ENCODE measurements around the gene DHDH.

DHDH gene

DNA sequence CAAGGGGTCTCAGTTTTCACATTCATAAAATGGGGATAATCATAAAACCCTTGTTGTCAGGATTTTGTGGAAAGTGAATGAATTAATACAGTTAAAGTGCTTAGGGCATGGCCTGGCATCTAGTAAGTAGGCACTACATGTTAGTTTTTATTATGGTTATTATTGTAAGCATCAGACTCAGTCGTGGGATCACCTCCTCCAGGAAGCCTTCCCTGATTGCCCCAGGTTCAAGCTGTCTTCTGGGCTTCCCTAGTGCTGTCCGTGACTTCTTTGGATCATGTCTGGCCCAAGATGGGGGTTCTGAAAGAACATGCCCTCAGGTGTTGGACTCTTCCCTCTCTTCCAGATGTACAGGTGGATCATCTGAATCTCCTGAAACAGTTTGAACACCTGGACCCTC, 22.7 kb upstream of the DHDH start:
- no peaks in the 10 kb centered on the region for H3K9me3 ChIP-seq (ENCODE audit: insufficient read depth, low read length, severe bottlenecking)
- 0 out of 2 replicates have a peak, but pooled peaks cover 5% of the 10 kb centered on the region for H4K20me1 ChIP-seq (ENCODE audit: insufficient read depth, low read length)
- H3K4me2 ChIP-seq (ENCODE audit: insufficient read depth, low read length) = no peak overlapping the region
- no peak overlapping the region for H3K27ac ChIP-seq (ENCODE audit: low read length)
- no peak overlapping the region for H3K9ac ChIP-seq (ENCODE audit: low read depth, low read length)
- no peaks in the 10 kb centered on the region for H3K27me3 ChIP-seq (ENCODE audit: insufficient read depth, low read length, poor library complexity)
- H3K36me3 ChIP-seq (ENCODE audit: insufficient read depth, low read length) = peaks cover 82% of the 10 kb centered on the region
- TF ChIP-seq, protein P1, sequence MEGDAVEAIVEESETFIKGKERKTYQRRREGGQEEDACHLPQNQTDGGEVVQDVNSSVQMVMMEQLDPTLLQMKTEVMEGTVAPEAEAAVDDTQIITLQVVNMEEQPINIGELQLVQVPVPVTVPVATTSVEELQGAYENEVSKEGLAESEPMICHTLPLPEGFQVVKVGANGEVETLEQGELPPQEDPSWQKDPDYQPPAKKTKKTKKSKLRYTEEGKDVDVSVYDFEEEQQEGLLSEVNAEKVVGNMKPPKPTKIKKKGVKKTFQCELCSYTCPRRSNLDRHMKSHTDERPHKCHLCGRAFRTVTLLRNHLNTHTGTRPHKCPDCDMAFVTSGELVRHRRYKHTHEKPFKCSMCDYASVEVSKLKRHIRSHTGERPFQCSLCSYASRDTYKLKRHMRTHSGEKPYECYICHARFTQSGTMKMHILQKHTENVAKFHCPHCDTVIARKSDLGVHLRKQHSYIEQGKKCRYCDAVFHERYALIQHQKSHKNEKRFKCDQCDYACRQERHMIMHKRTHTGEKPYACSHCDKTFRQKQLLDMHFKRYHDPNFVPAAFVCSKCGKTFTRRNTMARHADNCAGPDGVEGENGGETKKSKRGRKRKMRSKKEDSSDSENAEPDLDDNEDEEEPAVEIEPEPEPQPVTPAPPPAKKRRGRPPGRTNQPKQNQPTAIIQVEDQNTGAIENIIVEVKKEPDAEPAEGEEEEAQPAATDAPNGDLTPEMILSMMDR (IDR thresholded peaks at IDR 0.05; ENCODE audit: borderline replicate concordance, extremely low read depth, low read length, poor library complexity, severe bottlenecking) = no peak
- TF ChIP-seq EZH2 (IDR thresholded peaks at IDR 0.05; ENCODE audit: borderline replicate concordance, low read depth, low read length, severe bottlenecking) = no peak
- H3K4me3 ChIP-seq (ENCODE audit: low read depth in 1 of 2, low read length in 2 of 2) = no peak overlapping the region
- H2AFZ ChIP-seq (ENCODE audit: low read depth, low read length) = no peak overlapping the region
- DNase-seq (no peak), ATAC-seq (ENCODE audit: insufficient read depth, low read depth) (no peak)
- H3K4me1 ChIP-seq (ENCODE audit: insufficient read depth, low read length) = no peaks in the 10 kb centered on the region
- H3K79me2 ChIP-seq (ENCODE audit: insufficient read depth, low read length) = no peaks in the 10 kb centered on the region

DNA sequence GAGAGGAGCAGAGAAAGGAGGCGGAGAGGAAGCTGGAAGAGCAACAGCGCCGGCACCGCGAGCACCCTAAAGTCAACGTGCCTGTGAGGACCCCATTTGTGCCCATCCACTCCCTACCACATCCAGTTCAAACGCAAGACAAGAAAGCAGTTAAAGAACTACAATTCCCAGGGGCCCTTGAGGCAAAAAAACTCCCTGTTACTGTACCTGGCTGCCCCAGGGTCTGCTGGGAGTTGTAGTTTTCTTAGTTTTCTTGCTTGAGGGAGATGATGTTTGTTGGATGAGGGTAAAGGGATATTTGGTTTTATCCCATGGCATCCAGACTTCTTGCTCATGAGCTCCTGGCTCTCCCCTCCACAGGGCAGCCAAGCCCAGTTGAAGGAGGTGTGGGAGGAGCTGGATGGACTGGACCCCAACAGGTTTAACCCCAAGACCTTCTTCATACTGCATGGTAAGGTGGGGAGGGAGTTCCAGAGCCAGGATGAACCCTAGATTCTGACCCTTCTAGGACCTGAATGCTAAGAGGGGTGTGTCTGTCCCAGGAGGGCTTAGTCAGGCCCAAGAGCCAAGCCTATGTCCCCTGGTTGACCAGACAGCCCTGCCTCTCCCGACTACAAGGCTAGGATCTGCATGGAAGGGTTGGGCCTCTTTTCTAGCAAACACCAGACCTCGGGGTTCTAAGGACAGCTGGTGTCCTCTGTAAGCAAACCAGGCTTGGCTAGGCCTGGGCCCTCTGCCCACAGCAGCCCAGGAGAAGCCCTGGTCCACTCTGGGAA, 20.2 kb upstream of the DHDH start:
- H3K4me2 ChIP-seq (ENCODE audit: insufficient read depth, low read length) = no peak overlapping the region
- no peak overlapping the region for H3K27ac ChIP-seq (ENCODE audit: low read length)
- peak; percentile 75; the same call in 2 of the 3 replicates for ATAC-seq (ENCODE audit: insufficient read depth, low read depth)
- no peak overlapping the region for H3K9ac ChIP-seq (ENCODE audit: low read depth, low read length)
- no peaks in the 10 kb centered on the region for H3K79me2 ChIP-seq (ENCODE audit: insufficient read depth, low read length)
- H3K4me1 ChIP-seq (ENCODE audit: insufficient read depth, low read length) = no peaks in the 10 kb centered on the region
- H2AFZ ChIP-seq (ENCODE audit: low read depth, low read length) = no peak overlapping the region
- H3K9me3 ChIP-seq (ENCODE audit: insufficient read depth, low read length, severe bottlenecking) = no peaks in the 10 kb centered on the region
- H3K27me3 ChIP-seq (ENCODE audit: insufficient read depth, low read length, poor library complexity) = no peaks in the 10 kb centered on the region
- no peak overlapping the region for H3K4me3 ChIP-seq (ENCODE audit: low read depth in 1 of 2, low read length in 2 of 2)
- TF ChIP-seq EZH2 (IDR thresholded peaks at IDR 0.05; ENCODE audit: borderline replicate concordance, low read depth, low read length, severe bottlenecking) = no peak
- TF ChIP-seq, protein P1 (IDR thresholded peaks at IDR 0.05; ENCODE audit: borderline replicate concordance, extremely low read depth, low read length, poor library complexity, severe bottlenecking) = no peak
- H4K20me1 ChIP-seq (ENCODE audit: insufficient read depth, low read length) = 0 out of 2 replicates have a peak, but pooled peaks cover 5% of the 10 kb centered on the region
- peaks cover 73% of the 10 kb centered on the region for H3K36me3 ChIP-seq (ENCODE audit: insufficient read depth, low read length)
- DNase-seq = peak; percentile 39

DNA sequence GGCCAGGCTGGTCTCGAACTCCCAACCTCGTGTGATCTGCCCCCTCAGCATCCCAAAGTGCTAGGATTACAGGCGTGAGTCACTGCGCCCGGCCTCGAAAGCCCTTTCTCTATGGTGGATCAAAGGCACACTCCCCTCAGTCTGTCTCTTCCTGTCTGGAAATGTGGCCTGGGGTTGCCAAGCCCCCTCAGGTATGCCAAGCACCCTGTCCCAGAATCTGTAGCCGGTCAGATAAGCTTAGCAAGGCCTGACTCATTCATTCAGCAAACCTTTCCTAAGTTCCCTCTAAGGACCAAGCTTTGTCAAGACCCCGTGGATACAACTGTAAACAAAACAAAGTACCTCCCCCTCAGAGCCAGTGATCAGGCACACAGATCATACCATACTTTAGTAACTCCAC, 19.3 kb upstream of the DHDH start:
- H2AFZ ChIP-seq (ENCODE audit: low read depth, low read length) = no peak overlapping the region
- TF ChIP-seq EZH2 (IDR thresholded peaks at IDR 0.05; ENCODE audit: borderline replicate concordance, low read depth, low read length, severe bottlenecking) = no peak
- TF ChIP-seq, protein P1 (IDR thresholded peaks at IDR 0.05; ENCODE audit: borderline replicate concordance, extremely low read depth, low read length, poor library complexity, severe bottlenecking) = no peak
- no peak overlapping the region for H3K9ac ChIP-seq (ENCODE audit: low read depth, low read length)
- H4K20me1 ChIP-seq (ENCODE audit: insufficient read depth, low read length) = 0 out of 2 replicates have a peak, but pooled peaks cover 5% of the 10 kb centered on the region
- no peaks in the 10 kb centered on the region for H3K9me3 ChIP-seq (ENCODE audit: insufficient read depth, low read length, severe bottlenecking)
- no peaks in the 10 kb centered on the region for H3K27me3 ChIP-seq (ENCODE audit: insufficient read depth, low read length, poor library complexity)
- H3K4me1 ChIP-seq (ENCODE audit: insufficient read depth, low read length) = no peaks in the 10 kb centered on the region
- no peak overlapping the region for H3K4me2 ChIP-seq (ENCODE audit: insufficient read depth, low read length)
- H3K36me3 ChIP-seq (ENCODE audit: insufficient read depth, low read length) = peaks cover 73% of the 10 kb centered on the region
- no peak overlapping the region for H3K4me3 ChIP-seq (ENCODE audit: low read depth in 1 of 2, low read length in 2 of 2)
- no peak overlapping the region for H3K27ac ChIP-seq (ENCODE audit: low read length)
- DNase-seq (no peak), ATAC-seq (ENCODE audit: insufficient read depth, low read depth) (no peak)
- no peaks in the 10 kb centered on the region for H3K79me2 ChIP-seq (ENCODE audit: insufficient read depth, low read length)

Measured in DND-41 (cell line).